GM12892 (cell line): ENCODE measurements around the gene TANGO2.
"Not testable (repeated sequence)": the region's sequence is repeated elsewhere in the genome, so short reads cannot be mapped to it uniquely, and the experiment has no call there.

Source experiments
- DNase-seq: peaks from one replicate; pipeline ENCODE4 v3.0.0; 2011; ENCODE audit not compliant: insufficient read length
- FAIRE-seq: peaks from 2 replicates; lab custom pipeline; 2011; peaks lifted over from hg19 to GRCh38; lab: Jason Lieb, UNC
- POLR2A ChIP-seq: IDR thresholded peaks from 2 replicates; pipeline ENCODE4 v1.6.1; 2011; ENCODE audit warnings: low read depth, low read length, control low read depth
- POLR2AphosphoS5 ChIP-seq: IDR thresholded peaks from 2 replicates; pipeline ENCODE4 v1.6.1; 2011; ENCODE audit warnings: low read depth, low read length, control low read depth
- TAF1 ChIP-seq: IDR thresholded peaks from 2 replicates; pipeline ENCODE4 v1.6.1; 2011; ENCODE audit warnings: low read depth, mild to moderate bottlenecking, control low read depth, low read length, borderline replicate concordance

TANGO2 gene

DNA sequence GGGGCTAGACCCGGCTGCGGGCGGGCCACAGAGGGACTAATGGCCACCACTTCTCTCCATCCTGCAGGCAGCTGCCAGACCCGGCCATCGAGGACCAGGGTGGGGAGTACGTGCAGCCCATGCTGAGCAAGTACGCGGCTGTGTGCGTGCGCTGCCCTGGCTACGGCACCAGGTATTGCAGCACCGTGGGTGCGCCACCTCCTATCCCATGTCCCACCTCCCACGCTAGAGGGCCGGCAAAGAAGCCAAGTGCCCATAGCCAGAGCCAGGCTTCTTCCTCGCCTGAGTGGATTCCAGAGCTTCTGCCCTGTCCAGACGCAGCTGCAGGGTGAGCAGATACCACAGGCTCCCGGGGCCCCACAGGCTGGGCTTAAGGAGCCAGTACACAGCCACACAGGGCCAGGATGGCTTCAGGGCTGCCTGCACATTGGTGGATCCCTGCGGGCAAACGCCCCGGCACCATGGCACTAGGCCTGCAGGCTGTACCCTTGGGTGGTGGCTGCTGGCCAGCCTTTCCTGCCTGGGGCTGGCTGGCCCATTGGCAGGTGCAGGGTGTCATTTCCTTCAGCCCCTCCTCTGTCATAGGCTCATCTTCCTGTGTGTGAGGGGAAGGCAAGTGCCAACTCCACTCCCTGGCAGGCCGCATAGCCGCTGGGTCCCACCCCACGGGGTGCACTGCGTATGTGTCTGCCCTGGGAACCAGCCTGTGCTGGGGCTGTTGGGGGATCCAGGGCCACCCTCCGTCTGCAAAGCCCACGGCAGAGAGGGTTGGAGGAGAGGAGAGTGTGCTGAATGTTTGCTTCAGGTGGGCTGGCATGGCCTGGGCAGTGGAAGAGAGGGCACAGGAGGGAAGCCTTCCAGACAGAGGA lies 42.6 kb downstream of the TANGO2 start:
- no peak for DNase-seq
- FAIRE-seq, result no peak
- no peak for TF ChIP-seq TAF1
- TF ChIP-seq POLR2AphosphoS5, result no peak
- no peak for TF ChIP-seq POLR2A

DNA sequence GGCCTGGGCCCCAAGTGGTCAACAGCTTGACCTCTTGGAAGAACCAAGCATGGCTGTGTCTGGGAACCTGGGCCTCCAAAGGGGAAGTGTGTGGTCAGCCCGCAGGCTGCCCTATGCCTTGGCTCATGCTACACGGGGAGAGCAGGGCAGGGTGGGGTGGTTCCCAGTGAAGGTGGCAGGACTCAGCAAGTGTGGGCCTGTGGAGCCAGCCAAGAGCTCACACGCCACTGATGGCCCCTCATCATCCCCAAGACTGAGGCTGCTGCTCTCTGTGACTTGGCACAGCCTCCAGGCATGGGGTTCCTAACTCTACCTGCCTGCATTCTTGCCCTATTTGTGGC lies 43.2 kb downstream of the TANGO2 start:
- FAIRE-seq, result no peak
- DNase-seq, result no peak
- TF ChIP-seq TAF1 (no peak), POLR2AphosphoS5 (no peak)

DNA sequence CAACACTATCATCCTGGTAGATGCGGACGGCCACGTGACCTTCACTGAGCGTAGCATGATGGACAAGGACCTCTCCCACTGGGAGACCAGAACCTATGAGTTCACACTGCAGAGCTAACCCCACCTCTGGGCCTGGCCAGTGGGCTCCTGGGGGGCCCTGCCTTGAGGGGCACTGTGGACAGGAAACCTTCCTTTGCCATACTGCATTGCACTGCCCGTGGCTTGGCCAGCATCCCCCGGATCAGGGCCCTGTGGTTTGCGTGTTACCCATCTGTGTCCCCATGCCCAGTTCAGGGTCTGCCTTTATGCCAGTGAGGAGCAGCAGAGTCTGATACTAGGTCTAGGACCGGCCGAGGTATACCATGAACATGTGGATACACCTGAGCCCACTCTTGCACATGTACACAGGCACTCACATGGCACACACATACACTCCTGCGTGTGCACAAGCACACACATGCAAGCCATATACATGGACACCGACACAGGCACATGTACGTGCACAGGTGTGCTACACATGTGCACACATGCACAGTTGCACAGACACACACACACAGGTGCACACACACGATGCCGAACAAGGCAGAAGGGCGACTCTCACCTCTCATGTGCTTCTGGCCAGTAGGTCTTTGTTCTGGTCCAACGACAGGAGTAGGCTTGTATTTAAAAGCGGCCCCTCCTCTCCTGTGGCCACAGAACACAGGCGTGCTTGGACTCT lies 43.8 kb downstream of the TANGO2 start:
- no peak for FAIRE-seq
- no peak for DNase-seq
- no peak for TF ChIP-seq POLR2A
- TF ChIP-seq POLR2AphosphoS5, result no peak
- no peak for TF ChIP-seq TAF1

DNA sequence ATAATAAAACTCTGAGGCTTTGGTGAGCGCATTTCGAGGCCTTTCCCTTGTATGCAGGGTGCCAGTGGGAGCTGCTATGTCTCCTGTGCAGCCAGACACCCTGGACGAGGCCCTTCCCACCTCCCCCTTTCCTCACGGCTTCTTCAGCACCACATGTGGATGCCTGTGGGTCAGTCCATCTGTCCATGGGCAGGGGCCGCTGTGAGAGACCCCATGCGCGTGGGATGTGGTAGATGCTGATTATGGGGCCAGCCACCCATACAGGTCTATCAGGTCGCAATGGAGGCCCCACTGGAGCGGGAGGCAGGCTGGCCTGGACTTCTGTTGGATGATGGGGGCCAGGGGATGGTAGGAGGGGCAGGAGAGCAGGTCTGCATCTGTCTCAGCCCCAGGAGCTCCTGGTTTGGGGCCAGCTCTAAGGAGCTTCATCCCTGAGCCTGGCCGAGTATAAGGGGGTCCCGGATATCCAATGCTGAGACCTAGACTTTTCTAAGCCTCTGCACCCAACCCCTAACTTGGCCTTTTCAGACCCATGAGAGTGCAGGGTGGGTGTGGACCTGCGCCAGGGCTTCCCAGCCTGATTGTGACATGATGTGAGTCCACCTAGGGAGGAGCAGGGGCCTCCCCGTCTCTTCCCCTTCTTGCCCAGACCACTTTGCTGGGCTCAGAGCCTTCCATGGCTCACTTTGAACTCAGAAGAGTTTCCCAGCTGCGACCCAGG lies 45.1 kb downstream of the TANGO2 start:
- no peak for FAIRE-seq
- TF ChIP-seq POLR2A (no peak), TAF1 (no peak), POLR2AphosphoS5 (no peak)

DNA sequence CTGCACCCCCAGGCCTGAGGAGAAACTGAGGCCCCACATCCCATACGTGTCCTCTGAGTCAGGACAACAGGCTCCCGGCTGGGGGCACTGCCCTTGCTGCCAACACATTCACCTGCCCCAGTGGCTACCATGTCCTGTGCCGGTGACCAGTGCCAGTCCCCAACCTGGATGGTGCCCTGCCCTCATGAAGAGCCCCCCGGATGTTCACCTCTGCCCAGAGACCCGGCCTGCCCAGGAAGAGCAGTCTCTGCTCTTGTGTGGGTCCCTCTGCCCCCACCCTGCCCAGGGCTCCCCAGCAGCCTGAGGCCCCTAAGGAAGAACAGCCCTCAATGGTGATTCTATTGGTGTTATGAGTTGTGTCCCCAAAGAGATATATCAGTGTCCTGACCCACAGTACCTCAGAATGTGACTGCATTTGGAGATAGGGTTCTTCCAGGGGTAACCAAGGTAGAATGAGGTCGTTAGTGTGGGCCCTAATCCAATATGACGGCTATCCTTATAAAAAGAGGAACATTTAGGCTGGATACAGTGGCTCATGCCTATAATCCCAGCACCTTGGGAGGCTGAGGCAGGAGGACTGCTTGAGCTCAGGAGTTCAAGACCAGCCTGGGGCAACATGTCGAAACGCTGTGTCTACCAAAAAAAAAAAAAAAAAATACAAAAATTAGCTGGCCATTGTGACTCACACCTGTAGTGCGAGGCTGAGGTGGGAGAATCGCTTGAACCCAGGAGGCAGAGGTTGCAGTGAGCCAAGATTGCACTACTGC lies 45.9 kb downstream of the TANGO2 start:
- FAIRE-seq (no peak), DNase-seq (no peak)
- TF ChIP-seq POLR2A (no peak), POLR2AphosphoS5 (no peak), TAF1 (no peak)

More for the DNA sequence above, 45.1 kb downstream of the TANGO2 start:
- no peak for DNase-seq

DNA sequence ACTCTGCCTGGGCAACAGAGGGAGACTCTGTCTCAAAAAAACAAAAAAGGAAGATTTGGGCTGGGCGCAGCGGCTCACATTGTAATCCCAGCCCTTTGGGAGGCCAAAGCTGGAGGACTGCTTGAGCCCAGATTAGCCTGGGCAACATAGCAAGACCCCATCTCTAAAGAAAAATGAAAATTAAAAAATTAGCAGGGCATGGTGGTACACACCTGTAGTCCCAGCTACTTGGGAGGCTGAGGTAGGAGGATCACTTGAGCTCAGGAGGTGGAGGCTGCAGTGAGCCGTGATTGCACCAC lies 46.4 kb downstream of the TANGO2 start:
- DNase-seq, FAIRE-seq: not testable (repeated sequence)

DNA sequence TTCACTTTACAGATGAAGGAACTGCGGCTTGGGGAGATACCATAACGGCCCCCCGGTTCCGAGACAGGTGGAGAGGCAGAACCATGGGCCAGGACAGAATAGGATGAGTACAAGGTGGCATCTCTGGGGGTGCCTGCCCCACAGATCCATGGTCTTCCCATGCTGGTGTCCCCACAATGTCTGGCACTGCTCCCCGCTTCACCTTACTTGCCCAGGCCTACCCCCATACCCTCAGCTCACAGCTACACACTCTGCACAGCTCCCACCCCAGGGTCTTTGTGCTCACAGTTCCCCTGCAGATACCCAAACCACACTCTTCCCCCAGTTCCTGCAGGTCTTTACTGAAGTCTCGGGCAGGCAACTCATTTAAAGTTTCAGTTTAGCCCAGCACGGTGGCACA lies 47.7 kb downstream of the TANGO2 start:
- DNase-seq (no peak), FAIRE-seq (no peak)
- TF ChIP-seq POLR2A, result no peak

DNA sequence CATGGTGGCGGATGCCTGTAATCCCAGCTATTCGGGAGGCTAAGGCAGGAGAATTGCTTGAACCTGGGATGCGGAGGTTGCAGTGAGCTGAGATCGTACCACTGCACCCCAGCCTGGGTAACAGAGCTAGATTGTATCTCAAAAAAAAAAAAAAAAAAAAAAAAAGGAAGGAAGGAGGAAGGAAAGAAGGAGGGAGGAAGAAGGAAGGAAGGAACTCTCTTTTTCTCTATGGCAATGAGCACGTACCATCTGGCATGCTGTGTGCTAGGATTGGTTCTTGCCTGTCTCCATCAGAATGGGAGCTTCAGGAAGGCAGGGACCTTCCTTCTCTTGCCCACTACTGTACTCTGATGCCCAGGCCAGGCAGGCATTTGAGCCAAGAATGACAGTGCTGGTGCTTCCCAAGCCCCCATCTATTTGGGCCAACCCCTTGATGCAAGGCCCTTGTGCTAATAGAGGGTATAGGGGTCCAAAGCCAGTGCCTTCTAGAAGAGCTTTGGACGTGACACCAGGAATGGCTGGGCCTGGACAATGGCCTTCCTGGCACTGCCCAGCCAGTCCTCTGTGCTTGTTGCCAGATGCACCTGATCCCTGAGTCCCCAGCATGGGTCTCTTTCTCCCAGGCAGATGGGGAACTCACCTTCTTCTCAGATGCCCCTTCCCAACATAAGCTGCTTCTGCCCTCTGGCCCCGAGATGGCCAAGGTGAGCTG lies 48.6 kb downstream of the TANGO2 start:
- no peak for DNase-seq
- FAIRE-seq, result no peak
- no peak for TF ChIP-seq TAF1
- no peak for TF ChIP-seq POLR2A

DNA sequence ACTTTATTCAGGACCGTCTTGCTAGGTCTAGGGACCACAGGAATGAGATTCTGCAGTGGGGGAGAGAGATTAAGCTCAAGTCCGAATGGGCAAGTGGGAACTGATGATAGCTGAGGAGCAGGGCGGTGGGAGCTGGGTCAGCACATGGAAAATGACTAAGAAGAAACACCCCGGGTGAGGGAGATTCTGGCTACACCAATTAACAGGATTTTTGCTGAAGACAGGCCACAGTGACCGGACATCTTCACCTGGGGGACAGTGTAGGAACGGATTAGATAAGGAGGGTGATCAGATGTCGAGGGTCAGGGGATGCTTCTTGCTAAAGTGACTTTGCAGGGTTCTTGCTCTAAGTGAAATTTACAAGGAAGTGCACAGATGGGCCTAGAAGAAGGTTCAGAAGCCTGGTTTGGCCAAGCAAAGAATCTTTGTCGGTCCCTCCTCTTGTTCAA lies 50.6 kb downstream of the TANGO2 start:
- no peak for FAIRE-seq
- TF ChIP-seq POLR2AphosphoS5, result no peak
- no peak for TF ChIP-seq POLR2A
- no peak for TF ChIP-seq TAF1
- no peak for DNase-seq

DNA sequence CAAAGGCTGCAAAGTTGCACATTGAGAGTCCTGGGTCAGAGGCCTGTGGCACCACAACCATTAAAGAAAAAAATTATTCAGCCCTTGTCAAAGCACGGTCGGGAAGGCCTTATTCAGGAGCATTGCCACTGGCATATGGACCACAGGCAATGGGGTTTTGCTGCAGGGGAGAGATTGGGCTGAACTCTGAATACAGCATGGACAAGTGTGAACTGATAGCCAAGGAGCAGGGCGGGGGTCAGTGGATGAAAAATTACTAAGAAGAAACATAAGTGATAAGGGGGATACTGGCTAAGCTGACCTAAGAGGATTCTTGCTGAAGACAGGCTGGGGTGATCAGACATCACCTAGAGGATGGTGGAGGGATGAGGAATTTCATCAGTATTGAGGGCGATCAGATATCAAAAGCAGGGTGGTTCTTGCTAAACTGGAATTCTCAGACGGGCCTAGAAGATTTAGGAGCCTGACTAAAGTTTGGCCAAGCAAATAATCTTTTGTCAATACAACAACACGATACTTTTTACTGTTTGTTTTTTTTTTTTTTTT lies 55.8 kb downstream of the TANGO2 start:
- no peak for DNase-seq
- TF ChIP-seq POLR2A, result no peak
- no peak for TF ChIP-seq TAF1
- no peak for TF ChIP-seq POLR2AphosphoS5
- FAIRE-seq, result no peak
